HG03025 (cell line): ENCODE results near the gene ABCC1.
"Not testable (repeated sequence)": the region's sequence is repeated elsewhere in the genome, so short reads cannot be mapped to it uniquely, and the experiment has no call there.

ENCODE experiments used
- ATAC-seq: cut with Tn5 transposase; IDR thresholded peaks from one replicate; pipeline ENCODE4 v1.9.1; 2021; ENCODE audit warnings: mild to moderate bottlenecking, moderate library complexity; ENCODE audit not compliant: unreplicated experiment, low FRiP score

ABCC1 gene

DNA sequence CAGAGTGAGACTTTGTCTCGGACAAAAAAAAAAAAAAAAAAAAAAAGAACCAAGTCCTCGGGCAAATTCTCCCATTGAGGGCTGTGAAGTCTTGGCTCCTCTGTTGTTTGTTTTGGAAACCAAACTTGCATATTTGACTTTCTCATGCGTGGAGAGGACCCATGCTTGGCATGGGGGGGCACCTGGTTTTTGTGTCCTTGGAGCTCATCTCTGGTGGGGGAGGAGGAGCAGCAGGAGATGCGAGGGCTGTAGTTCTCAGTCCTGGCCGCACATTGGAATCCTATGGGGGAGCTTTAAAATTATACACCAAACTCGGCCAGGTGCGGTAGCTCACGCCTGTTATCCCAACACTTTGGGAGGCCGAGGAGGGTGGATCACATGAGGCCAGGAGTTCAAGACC, 199.3 kb downstream of the ABCC1 start:
- no peak for ATAC-seq

DNA sequence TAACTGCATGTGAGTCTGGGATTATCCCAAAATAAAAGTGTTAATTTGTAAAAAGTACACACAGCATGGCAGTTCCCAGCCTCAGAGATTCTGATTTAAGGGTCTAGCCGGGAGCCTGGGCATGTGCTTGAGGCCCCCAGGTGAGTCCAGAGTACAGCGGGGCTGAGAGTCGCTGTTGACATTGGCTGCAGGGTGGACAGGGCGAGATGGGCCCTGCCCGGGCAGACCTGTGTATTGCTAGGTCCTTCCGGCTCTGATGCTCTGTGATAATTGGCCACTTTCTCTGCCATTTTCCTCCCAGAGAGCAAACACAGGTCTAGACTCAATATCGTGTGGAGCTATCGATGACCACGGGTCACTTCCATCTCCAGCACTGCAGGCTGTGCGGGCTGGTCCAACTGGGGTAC, 200.3 kb downstream of the ABCC1 start:
- no peak for ATAC-seq

DNA sequence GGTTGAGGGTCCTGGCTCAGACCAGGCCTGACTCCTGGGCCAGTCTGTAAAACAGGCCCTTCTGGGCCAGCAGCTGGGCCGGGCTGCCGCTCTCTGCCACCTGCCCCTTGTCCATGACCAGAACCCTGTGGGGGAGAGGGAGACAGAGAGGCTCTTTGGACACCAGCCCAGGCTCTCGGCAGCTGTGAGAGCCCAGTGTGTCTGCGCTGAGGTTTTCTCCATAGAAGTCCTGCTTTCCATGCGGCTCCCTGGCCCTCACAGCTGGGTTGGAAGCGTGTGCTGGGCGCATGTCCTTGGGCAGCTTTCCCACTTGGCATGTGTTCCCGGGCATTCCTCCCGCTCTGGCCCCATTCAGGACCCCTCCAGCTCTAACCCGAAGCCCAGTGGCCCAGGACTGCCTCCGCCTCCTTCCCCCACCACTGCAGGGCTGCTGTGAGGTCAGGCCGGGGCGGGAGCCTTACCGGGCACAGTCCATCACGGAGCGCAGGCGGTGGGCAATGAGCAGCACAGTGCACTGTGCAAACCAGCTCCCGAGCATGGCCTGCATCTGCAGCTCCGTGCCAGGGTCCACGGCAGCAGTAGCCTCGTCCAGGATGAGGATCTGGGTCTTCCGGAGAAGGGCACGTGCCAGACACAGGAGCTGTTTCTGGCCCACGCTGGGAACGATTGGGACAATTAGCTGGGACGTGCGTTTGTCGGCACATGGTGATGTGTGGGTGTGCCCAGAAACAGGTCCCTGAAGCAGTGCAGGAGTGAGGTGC, 200.9 kb downstream of the ABCC1 start:
- no peak for ATAC-seq

DNA sequence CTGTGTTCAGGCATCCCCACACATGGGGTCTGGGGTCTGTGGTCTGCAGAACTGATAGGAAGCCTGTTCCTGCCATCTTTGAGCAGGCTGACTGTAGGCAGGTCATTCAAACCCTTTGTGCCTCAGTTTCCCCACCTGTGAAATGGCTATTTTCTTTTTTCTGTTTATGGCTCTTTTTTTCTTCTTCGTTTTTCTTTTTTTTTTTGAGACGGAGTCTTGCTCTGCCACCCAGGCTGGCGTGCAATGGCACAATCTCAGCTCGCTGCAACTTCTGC, 201.4 kb downstream of the ABCC1 start:
- no peak for ATAC-seq

DNA sequence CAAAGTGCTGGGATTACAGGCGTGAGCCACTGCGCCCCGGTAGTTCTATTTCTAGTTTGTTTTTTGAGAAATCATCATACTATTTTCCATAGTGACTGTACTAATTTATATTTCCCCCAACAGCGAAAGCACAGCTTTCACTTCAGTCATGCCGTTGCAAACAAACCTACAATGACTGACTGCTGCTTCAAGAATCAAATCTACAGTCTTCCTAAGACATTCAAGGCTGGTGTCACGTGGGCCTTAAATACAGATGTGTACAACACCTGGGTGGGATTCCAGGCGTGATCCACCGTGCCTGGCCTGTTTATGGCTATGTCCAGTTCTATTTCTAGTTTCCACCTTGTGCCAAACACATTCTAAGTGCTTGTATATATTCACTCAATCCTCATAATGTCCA, 201.9 kb downstream of the ABCC1 start:
- ATAC-seq, result no peak

DNA sequence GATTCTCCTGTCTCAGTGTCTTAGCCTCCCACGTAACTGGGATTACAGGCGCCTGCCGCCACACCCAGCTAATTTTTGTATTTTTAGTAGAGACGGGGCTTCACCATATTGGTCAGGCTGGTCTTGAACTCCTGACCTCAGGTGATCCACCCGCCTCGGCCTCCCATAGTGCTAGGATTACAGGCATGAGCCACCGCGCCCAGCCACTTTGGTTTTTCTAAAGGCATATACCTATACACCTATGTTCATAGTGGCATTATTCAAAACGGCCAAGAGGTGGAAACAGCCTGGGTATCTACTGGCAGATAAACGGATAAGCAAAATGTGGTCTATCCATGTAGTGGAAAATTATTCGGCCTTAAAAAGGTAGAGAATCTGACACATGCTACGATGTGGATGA, 203.6 kb downstream of the ABCC1 start:
- ATAC-seq, result not testable (repeated sequence)

DNA sequence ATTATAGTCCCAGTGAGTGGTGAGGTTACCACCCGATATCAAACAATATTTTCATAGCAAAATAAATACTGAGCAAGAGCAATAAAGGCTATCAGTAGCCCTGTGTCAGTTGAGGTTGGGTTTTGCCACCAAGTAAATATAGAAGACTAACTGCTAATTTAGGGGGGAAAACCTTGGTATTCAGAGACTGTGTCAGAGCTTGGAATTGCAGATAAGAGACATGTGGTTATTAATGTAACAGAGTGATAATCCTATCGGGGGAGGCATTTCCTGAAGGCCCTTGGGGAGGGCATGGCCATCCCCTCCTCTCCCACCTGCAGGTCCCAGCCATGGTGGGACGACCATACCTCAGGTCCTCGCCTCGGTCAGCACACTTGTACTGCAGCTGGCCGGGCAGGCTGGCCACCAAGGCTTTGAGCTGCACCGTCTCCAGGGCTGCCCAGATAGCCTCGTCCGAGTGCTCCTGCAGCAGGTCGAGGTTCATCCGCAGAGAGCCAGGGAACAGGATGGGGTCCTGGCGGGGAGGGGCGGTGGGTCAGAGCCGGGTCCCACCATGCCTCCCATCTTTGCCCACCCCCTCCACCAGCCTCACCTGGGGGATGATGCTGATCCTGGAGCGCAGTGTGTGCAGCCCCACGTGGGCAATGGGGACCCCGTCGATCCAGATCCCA, 205.0 kb downstream of the ABCC1 start:
- no peak for ATAC-seq

DNA sequence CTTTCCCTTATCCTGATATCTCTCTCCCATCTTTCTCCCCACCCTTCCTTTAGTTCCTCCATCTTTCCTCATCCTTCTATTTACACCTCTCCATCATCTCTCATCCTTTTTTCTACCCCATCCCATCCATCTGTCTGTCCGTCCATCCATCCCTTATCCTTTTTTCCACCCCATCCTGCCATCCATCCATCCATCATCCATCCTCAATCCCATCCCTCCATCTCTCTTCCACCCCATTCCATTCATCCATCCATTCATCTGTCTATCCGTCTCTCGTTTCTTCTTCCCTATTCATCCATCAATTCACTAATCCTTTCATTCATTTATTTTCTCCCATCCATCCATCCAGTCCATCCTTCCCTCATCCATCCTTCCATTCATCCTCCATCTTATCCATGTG, 205.8 kb downstream of the ABCC1 start:
- no peak for ATAC-seq

DNA sequence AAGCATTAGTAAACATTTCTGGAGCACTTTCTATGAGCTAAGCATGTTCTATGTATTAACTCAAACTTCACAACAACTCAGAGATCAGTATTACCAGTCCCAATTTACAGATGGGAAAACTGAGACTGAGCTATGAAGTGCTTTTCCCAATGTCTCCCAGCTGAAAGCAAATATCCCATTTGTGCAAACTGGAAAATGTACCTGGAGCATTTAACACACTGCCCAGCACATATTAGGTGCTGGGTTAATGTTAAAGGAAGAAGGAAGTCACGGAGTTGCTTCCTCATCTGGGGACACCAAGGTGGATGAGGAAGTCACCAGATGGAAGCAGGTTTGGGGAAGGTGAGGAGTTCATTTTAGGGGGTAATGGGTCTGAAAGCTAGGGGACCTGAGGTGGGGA, 207.8 kb downstream of the ABCC1 start:
- no peak for ATAC-seq

DNA sequence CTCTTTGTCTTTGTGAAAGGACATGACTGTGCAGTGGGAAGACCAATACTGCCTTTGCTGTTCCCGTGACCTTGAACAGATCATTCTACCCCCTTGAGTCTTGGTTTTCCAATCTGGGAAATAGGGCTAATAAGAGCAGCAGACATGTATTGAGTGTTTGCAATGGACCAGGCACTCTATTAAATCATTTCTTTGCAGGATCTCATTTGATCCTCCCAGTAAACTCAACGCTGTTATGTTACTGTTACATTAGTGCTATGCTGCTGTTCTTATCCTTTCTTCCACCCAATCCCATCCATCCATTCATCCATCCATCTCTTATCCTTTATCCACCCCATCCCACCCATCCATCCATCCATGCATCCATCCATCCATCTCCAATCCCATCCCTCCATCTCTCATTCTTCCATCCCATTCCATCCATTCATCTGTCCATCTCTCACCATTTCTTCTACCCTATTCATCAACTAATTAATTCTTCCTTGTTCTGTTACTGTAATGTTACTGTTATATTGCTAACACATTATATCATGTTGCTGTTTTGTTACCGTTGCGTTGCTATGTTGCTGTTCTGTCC, 208.8 kb downstream of the ABCC1 start:
- ATAC-seq, result no peak

DNA sequence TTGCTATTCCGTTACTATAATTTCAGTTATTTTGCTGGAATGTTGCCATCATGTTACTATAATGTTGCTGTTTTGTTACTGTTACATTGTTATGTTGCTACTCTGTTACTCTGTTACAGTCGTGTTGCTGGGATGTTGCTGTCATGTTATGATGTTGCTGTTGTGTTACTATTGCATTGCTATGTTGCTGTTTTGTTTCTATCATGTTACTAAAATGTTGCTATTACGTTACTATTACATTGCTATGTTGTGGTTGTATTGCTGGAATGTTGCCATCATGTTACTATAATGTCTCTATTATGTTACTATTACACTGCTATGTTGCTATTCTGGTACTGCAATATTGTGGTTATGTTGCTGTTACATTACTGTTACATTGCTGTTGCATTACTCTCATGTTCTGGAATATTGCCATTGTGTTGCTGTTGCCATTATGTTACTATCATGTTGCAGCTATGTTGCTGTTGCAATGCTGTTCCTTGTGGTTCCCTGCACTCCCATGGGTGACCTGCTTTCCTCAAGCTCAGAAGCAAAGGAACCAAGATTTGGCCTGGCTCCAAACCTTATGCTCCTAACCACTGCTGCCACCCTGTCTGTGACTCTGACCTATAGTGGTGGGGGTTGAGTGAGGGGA, 209.4 kb downstream of the ABCC1 start:
- no peak for ATAC-seq

DNA sequence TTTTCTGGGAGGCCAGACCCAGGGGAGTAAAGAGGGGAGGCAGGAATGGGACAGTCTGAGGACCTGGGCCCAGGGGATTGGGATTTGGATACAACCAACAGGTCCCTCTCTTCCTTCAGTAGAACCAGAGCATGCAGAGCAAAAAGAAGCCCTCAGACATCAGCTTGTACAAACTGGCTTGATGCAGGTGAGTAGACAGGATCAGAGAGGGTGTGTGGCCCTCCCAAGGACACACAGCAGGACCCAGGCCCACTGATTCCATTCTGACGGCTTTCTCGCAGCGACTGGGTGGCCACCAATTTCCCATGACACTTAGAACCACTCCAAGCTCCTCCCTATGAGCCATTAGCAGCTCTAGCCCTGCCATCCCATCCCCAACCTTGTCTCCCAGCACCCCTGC, 210.2 kb downstream of the ABCC1 start:
- ATAC-seq, result no peak

DNA sequence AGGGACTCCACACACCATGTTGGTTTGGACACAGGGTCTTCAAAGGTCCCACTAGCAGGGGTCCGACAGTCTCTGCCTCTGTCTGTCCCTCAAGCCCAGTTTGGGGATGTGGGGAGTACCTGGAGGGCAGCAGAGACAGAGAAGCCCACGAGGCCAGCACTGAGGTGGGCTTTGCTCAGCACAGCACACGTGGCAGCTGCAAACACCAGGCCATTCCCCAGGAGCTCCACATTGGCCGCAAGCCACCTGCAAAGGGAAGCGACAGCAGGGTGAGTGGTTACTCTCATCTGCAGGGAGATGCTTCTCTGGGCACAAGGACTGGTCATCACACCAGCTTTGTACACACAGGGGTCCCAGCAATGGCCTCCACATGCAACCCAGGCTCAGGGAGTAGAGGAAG, 211.9 kb downstream of the ABCC1 start:
- ATAC-seq, result no peak

DNA sequence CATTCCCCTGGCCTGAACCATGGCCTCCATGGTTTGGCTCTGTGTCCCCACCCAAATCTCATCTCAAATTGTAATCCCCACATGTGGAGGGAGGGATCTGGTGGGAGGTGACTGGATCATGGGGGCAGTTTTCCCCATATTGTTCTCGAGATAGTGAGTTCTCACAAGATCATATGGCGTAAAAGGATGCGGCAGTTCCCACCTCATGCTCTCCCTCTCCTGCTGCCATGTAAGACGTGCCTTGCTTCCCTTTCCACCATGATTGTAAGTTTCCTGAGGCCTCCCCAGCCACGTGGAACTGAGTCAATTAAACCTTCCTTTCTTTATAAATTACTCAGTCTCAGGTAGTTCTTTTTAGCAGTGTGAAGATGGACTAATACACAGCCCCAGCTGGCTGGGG, 212.4 kb downstream of the ABCC1 start:
- not testable (repeated sequence) for ATAC-seq

DNA sequence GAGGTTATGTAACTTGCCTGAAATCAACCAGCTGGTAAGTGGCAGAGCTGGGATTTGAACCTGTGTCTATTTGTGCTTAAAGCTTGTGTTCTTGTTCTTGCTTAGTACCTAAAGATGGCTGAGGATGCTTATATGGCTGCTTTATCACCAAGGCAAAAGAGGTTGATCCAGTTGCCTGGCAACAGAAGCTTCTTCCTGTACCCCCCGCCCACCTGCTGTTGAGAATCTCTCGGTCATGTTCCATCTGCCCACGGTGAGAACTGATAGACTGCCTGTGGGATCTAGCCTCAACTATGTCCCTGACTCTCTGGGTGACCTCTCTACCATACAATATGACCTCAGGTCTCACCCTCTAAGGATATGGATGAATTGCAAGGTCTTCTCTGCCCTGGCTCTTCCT, 213.2 kb downstream of the ABCC1 start:
- no peak for ATAC-seq

DNA sequence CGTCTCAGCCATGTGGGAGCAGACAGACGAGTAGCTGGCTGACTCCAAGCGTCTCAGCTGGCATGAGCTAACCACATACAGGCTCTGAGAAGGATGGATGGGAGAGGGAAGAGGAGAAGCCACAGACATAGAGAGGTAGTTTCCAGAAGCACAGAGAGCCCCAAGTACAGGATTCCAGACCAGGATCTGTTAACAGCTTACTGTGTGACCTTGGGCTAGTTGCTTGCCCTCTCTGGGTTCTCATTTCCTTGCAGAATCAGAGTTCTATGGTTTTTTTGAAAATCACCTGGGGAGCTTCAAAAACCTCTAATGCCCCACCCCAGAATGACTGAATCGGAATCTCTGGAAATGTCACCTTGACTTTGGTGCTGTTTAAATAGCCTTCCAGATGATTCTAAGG, 213.7 kb downstream of the ABCC1 start:
- no peak for ATAC-seq

DNA sequence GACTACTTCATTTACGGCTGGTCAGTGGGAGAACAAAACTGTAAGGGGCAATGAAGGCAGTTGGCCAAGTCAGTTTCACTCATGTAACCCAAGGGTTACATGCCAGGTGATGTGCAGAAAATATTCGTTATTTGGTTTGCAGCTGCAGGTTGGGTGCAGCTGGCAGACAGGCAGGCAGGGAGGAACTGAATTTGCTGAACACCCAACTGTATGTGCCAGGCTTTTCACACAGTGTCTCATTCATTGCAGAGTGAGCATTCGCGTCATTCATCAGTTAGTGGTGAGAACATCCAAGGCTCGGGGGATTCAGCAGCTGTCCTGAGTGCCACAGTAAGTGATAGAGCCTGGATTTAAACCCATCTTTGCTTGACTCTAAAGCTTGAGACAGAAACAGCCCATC, 214.2 kb downstream of the ABCC1 start:
- ATAC-seq, result no peak

DNA sequence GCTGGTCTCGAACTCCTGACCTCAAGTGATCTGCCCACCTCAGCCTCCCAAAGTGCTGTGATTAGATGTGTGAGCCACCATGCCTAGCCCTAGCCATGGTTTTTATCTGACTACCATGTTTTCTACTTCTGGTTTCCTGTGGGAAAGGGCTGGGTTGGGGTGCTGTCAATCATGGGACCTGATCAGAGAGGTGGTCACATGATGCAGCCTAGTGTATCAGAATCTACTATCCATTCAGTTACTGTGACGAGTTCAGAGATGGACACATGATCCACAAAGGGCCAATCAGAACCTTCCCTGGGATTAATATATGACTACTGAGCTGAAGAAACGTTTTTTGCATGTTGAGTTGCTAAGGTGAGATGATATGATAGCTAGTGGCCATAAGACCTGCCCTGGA, 214.8 kb downstream of the ABCC1 start:
- no peak for ATAC-seq

DNA sequence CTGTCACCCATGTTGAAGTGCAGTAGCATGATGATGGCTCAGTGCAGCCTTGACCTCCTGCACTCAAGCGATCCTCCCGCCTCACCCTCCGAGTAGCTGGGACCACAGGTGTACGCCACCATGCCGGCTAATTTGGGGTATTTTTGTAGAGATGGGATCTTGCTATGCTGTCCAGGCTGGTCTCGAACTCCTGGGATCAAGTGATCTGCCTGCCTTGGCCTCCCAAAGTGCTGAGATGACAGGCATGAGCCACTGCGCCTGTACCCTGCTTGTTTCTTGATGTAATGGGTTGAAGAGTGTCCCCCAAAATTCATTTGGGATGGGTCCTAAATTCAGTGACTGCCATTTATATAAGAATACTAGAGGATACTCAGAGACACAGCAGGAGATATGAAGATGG, 216.7 kb downstream of the ABCC1 start:
- ATAC-seq, result no peak

DNA sequence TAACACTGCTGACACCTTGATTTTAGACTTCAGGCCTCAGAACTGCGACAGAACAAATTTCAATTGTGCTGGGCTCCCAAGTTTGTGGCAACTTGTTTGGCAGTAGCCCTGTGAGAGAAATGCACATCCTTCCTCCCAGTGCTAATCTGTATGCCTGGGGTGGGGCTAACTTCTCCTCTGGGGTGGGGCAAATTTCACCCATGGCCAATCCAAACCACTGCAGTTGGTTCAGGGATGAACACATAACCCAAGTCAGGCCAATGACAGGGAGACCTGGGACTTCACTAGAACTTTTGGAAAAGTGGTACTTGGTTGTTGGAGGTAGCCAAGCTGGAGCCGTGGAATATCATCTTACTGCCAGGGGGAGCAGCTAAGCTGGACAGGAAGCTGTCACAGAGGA, 217.5 kb downstream of the ABCC1 start:
- ATAC-seq, result no peak

DNA sequence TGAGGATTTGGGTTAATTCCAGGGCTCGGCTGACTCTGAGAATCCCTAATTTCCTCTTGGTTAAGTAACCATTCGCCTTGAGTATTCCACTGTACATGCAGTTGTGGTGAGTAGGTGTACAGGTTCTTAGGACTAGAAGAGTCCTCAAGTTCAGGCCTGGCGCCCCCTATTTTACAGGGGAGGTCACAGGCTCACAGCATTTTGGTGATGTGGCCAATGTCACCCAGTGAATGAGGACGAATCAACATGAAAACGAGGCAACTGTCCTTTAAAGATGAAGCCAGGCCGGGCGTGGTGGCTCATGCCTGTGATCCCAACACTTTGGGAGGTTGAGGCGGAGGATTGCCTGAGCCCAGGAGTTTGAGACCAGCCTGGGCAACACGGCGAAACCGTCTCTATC, 218.5 kb downstream of the ABCC1 start:
- ATAC-seq, result no peak

DNA sequence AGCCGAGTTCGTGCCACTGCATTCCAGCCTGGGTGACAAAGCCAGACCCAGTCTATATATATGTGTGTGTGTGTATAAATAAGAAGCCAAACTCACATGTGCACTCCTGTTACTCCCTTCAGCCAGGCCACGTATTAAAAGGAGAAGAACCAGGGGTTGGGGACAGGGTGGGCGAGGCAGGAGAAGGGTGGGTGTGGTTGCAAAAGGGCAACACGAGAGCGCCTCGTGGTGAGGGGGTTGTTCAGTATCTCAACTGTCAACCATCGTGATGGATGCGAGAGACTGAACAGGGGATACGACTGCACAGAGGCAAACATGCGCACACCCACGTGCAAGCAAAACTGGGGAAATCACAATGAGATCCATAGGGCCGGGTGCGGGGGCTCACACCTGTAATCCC, 219.0 kb downstream of the ABCC1 start:
- no peak for ATAC-seq
